ENCODE data around the gene FLNB. TPM values are rescaled to one million over a fixed set of nuclear protein-coding genes. Genes with fewer than 3 reads are reported as not detected.

Gene FLNB
- total and polyA plus RNA-seq, 2 donors = 90.5 to 111 TPM

GRCh38 chr3:58188173-58188564, 179.9 kb downstream of the FLNB start:
- Histone ChIP-seq H3K27me3 (ENCODE audit: control insufficient read depth in 2 of 2, insufficient read depth in 1 of 2, low read length in 1 of 2) (no peaks in the 10 kb centered on the region), H3K27ac (ENCODE audit: low read depth in 1 of 2, low read length in 1 of 2) (no peak overlapping the region), H3K4me1 (ENCODE audit: control insufficient read depth in 2 of 2, insufficient read depth in 2 of 2, low read length in 2 of 2) (no peaks in the 10 kb centered on the region), H3K36me3 (ENCODE audit: control insufficient read depth in 2 of 2, insufficient read depth in 2 of 2, low read length in 1 of 2) (no peaks in the 10 kb centered on the region), H3K9me3 (ENCODE audit: control insufficient read depth in 2 of 2, insufficient read depth in 1 of 2, low read length in 1 of 2) (no peaks in the 10 kb centered on the region), H3K4me3 (ENCODE audit: low read length in 2 of 2) (no peak overlapping the region)
- no peak for DNase-seq (ENCODE audit: low read depth in 6 of 9, low spot score in 9 of 9)
- 92% methylated on average over 6 of the region's 6 CpGs for WGBS

- Histone ChIP-seq H3K9me3 (ENCODE audit: control insufficient read depth in 2 of 2, insufficient read depth in 1 of 2, low read length in 1 of 2) (no peaks in the 10 kb centered on the region), H3K4me1 (ENCODE audit: control insufficient read depth in 2 of 2, insufficient read depth in 2 of 2, low read length in 2 of 2) (no peaks in the 10 kb centered on the region), H3K27ac (ENCODE audit: low read depth in 1 of 2, low read length in 1 of 2) (no peak overlapping the region), H3K27me3 (ENCODE audit: control insufficient read depth in 2 of 2, insufficient read depth in 1 of 2, low read length in 1 of 2) (no peaks in the 10 kb centered on the region), H3K36me3 (ENCODE audit: control insufficient read depth in 2 of 2, insufficient read depth in 2 of 2, low read length in 1 of 2) (no peaks in the 10 kb centered on the region), H3K4me3 (ENCODE audit: low read length in 2 of 2) (no peak overlapping the region)
- WGBS = 93% methylated on average over 10 of the region's 10 CpGs
- no peak for DNase-seq (ENCODE audit: low read depth in 6 of 9, low spot score in 9 of 9)
These were observed 180.8 kb downstream of the FLNB start for GRCh38 chr3:58188921-58189451.

- WGBS = 96% methylated on average over 5 of the region's 5 CpGs
- Histone ChIP-seq H3K27ac (ENCODE audit: low read depth in 1 of 2, low read length in 1 of 2) (no peak overlapping the region), H3K4me3 (ENCODE audit: low read length in 2 of 2) (no peak overlapping the region), H3K27me3 (ENCODE audit: control insufficient read depth in 2 of 2, insufficient read depth in 1 of 2, low read length in 1 of 2) (no peaks in the 10 kb centered on the region), H3K9me3 (ENCODE audit: control insufficient read depth in 2 of 2, insufficient read depth in 1 of 2, low read length in 1 of 2) (no peaks in the 10 kb centered on the region), H3K36me3 (ENCODE audit: control insufficient read depth in 2 of 2, insufficient read depth in 2 of 2, low read length in 1 of 2) (no peaks in the 10 kb centered on the region), H3K4me1 (ENCODE audit: control insufficient read depth in 2 of 2, insufficient read depth in 2 of 2, low read length in 2 of 2) (no peaks in the 10 kb centered on the region)
- DNase-seq (ENCODE audit: low read depth in 6 of 9, low spot score in 9 of 9) = no peak
These were observed 181.5 kb downstream of the FLNB start for GRCh38 chr3:58189691-58190090.

- H3K27me3 ChIP-seq (ENCODE audit: control insufficient read depth in 2 of 2, insufficient read depth in 1 of 2, low read length in 1 of 2) = no peaks in the 10 kb centered on the region
- no peak overlapping the region for H3K27ac ChIP-seq (ENCODE audit: low read depth in 1 of 2, low read length in 1 of 2)
- no peaks in the 10 kb centered on the region for H3K36me3 ChIP-seq (ENCODE audit: control insufficient read depth in 2 of 2, insufficient read depth in 2 of 2, low read length in 1 of 2)
- H3K9me3 ChIP-seq (ENCODE audit: control insufficient read depth in 2 of 2, insufficient read depth in 1 of 2, low read length in 1 of 2) = no peaks in the 10 kb centered on the region
- DNase-seq (ENCODE audit: low read depth in 6 of 9, low spot score in 9 of 9) = no peak
- 98% methylated on average over 4 of the region's 4 CpGs for WGBS
- H3K4me3 ChIP-seq (ENCODE audit: low read length in 2 of 2) = no peak overlapping the region
- no peaks in the 10 kb centered on the region for H3K4me1 ChIP-seq (ENCODE audit: control insufficient read depth in 2 of 2, insufficient read depth in 2 of 2, low read length in 2 of 2)
These were observed 182.1 kb downstream of the FLNB start for GRCh38 chr3:58190291-58190690.

- no peaks in the 10 kb centered on the region for H3K36me3 ChIP-seq (ENCODE audit: control insufficient read depth in 2 of 2, insufficient read depth in 2 of 2, low read length in 1 of 2)
- H3K4me1 ChIP-seq (ENCODE audit: control insufficient read depth in 2 of 2, insufficient read depth in 2 of 2, low read length in 2 of 2) = no peaks in the 10 kb centered on the region
- no peak overlapping the region for H3K27ac ChIP-seq (ENCODE audit: low read depth in 1 of 2, low read length in 1 of 2)
- no peaks in the 10 kb centered on the region for H3K9me3 ChIP-seq (ENCODE audit: control insufficient read depth in 2 of 2, insufficient read depth in 1 of 2, low read length in 1 of 2)
- 97% methylated on average over 4 of the region's 4 CpGs for WGBS
- no peak for DNase-seq (ENCODE audit: low read depth in 6 of 9, low spot score in 9 of 9)
- H3K27me3 ChIP-seq (ENCODE audit: control insufficient read depth in 2 of 2, insufficient read depth in 1 of 2, low read length in 1 of 2) = no peaks in the 10 kb centered on the region
- H3K4me3 ChIP-seq (ENCODE audit: low read length in 2 of 2) = no peak overlapping the region
These were observed 182.7 kb downstream of the FLNB start for GRCh38 chr3:58190882-58191281.

- 92% methylated on average over 10 of the region's 10 CpGs for WGBS
- no peak overlapping the region for H3K27ac ChIP-seq (ENCODE audit: low read depth in 1 of 2, low read length in 1 of 2)
- H3K9me3 ChIP-seq (ENCODE audit: control insufficient read depth in 2 of 2, insufficient read depth in 1 of 2, low read length in 1 of 2) = no peaks in the 10 kb centered on the region
- H3K27me3 ChIP-seq (ENCODE audit: control insufficient read depth in 2 of 2, insufficient read depth in 1 of 2, low read length in 1 of 2) = no peaks in the 10 kb centered on the region
- H3K4me1 ChIP-seq (ENCODE audit: control insufficient read depth in 2 of 2, insufficient read depth in 2 of 2, low read length in 2 of 2) = no peaks in the 10 kb centered on the region
- H3K36me3 ChIP-seq (ENCODE audit: control insufficient read depth in 2 of 2, insufficient read depth in 2 of 2, low read length in 1 of 2) = no peaks in the 10 kb centered on the region
- DNase-seq (ENCODE audit: low read depth in 6 of 9, low spot score in 9 of 9) = no peak
- H3K4me3 ChIP-seq (ENCODE audit: low read length in 2 of 2) = no peak overlapping the region
These were observed 183.3 kb downstream of the FLNB start for GRCh38 chr3:58191361-58191991.

GRCh38 chr3:58192069-58192468, 183.8 kb downstream of the FLNB start:
- Histone ChIP-seq H3K4me3 (ENCODE audit: low read length in 2 of 2) (no peak overlapping the region), H3K27ac (ENCODE audit: low read depth in 1 of 2, low read length in 1 of 2) (no peak overlapping the region), H3K36me3 (ENCODE audit: control insufficient read depth in 2 of 2, insufficient read depth in 2 of 2, low read length in 1 of 2) (no peaks in the 10 kb centered on the region), H3K4me1 (ENCODE audit: control insufficient read depth in 2 of 2, insufficient read depth in 2 of 2, low read length in 2 of 2) (no peaks in the 10 kb centered on the region), H3K27me3 (ENCODE audit: control insufficient read depth in 2 of 2, insufficient read depth in 1 of 2, low read length in 1 of 2) (no peaks in the 10 kb centered on the region), H3K9me3 (ENCODE audit: control insufficient read depth in 2 of 2, insufficient read depth in 1 of 2, low read length in 1 of 2) (no peaks in the 10 kb centered on the region)
- DNase-seq (ENCODE audit: low read depth in 6 of 9, low spot score in 9 of 9) = no peak
- WGBS = 84% methylated on average over 5 of the region's 5 CpGs

- DNase-seq (ENCODE audit: low read depth in 6 of 9, low spot score in 9 of 9) = no peak
- H3K4me1 ChIP-seq (ENCODE audit: control insufficient read depth in 2 of 2, insufficient read depth in 2 of 2, low read length in 2 of 2) = no peaks in the 10 kb centered on the region
- 98% methylated on average over 12 of the region's 12 CpGs for WGBS
- H3K27ac ChIP-seq (ENCODE audit: low read depth in 1 of 2, low read length in 1 of 2) = no peak overlapping the region
- no peak overlapping the region for H3K4me3 ChIP-seq (ENCODE audit: low read length in 2 of 2)
- no peaks in the 10 kb centered on the region for H3K36me3 ChIP-seq (ENCODE audit: control insufficient read depth in 2 of 2, insufficient read depth in 2 of 2, low read length in 1 of 2)
- H3K9me3 ChIP-seq (ENCODE audit: control insufficient read depth in 2 of 2, insufficient read depth in 1 of 2, low read length in 1 of 2) = no peaks in the 10 kb centered on the region
- H3K27me3 ChIP-seq (ENCODE audit: control insufficient read depth in 2 of 2, insufficient read depth in 1 of 2, low read length in 1 of 2) = no peaks in the 10 kb centered on the region
These were observed 185.6 kb downstream of the FLNB start for GRCh38 chr3:58193682-58194407.

GRCh38 chr3:58197588-58197987, 189.4 kb downstream of the FLNB start:
- whole genome bisulfite sequencing = 98% methylated on average over 10 of the region's 10 CpGs
- DNase-seq (ENCODE audit: low read depth in 6 of 9, low spot score in 9 of 9) = no peak
- H3K4me1 ChIP-seq (ENCODE audit: control insufficient read depth in 2 of 2, insufficient read depth in 2 of 2, low read length in 2 of 2) = peaks cover 0 to 7% of the 10 kb centered on the region in 2 donors
- H3K9me3 ChIP-seq (ENCODE audit: control insufficient read depth in 2 of 2, insufficient read depth in 1 of 2, low read length in 1 of 2) = no peaks in the 10 kb centered on the region
- H3K4me3 ChIP-seq (ENCODE audit: low read length in 2 of 2) = no peak overlapping the region
- no peaks in the 10 kb centered on the region for H3K36me3 ChIP-seq (ENCODE audit: control insufficient read depth in 2 of 2, insufficient read depth in 2 of 2, low read length in 1 of 2)
- H3K27me3 ChIP-seq (ENCODE audit: control insufficient read depth in 2 of 2, insufficient read depth in 1 of 2, low read length in 1 of 2) = no peaks in the 10 kb centered on the region
- no peak overlapping the region for H3K27ac ChIP-seq (ENCODE audit: low read depth in 1 of 2, low read length in 1 of 2)
